K562 (cell line): ENCODE results near the gene HOXA7. TPM values are rescaled to one million over a fixed set of nuclear protein-coding genes. Genes with fewer than 3 reads are reported as not detected.

Experiments
- ATAC-seq: fragments of 200-7000 bp; cut with Tn5 transposase; 3 replicates; pipeline ENCODE4 v1.9.1; 2020; ENCODE audit warnings: moderate library complexity
- BruUV-seq: library from RNA; stranded (reverse); fragments of 400-500 nt; replicated peaks from 2 replicates; lab custom pipeline; 2021; lab: Mats Ljungman, UMichigan
- CTCF ChIA-PET: fragments of 300-600 bp; formaldehyde crosslinking; extraction: SDS; loops from one replicate; lab custom pipeline; 2021; ENCODE audit warnings: low intra/inter-chr PET ratio; lab: Yijun Ruan, JAX
- POLR2A ChIA-PET: fragments of 300-600, 350-650 bp; sonication (Branson Sonifier 250); formaldehyde crosslinking; extraction: SDS; loops from one replicate; lab custom pipeline; 2021; ENCODE audit warnings: antibody characterized with exemption, inconsistent platforms; lab: Yijun Ruan, JAX
- DNase-seq, 4 experiments: peaks; one replicate each; pipeline versions ENCODE4 v3.0.0 to v3.0.0-alpha.2; 2011 to 2018; ENCODE audit warnings: low spot score in 3 of 4, mixed read lengths in 3 of 4; ENCODE audit errors: extremely low read depth in 1 of 4
- FAIRE-seq: peaks from 2 replicates; lab custom pipeline; 2011; peaks lifted over from hg19 to GRCh38; lab: Jason Lieb, UNC
- H2AFZ ChIP-seq: 2 replicates; pipeline ENCODE4 v1.6.0; 2011; ENCODE audit warnings: low read depth, low read length, control low read depth, inconsistent platforms
- H3K27ac ChIP-seq: fragments of 200-600 bp; 3 replicates; pipeline ENCODE4 v1.8.0; 2011; ENCODE audit warnings: low read depth, mild to moderate bottlenecking, control low read depth, inconsistent platforms, low read length, moderate library complexity, mixed read lengths; ENCODE audit errors: extremely low read depth
- H3K27me3 ChIP-seq, 2 experiments: fragments of 300-600 bp in 1 of 2; 2 replicates in 1 of 2; 3 replicates in 1 of 2; pipeline versions ENCODE4 v1.6.0 to v1.8.0; 2011; ENCODE audit warnings: inconsistent platforms in 2 of 2, low read length in 2 of 2, mild to moderate bottlenecking in 1 of 2, mixed read lengths in 1 of 2, moderate library complexity in 1 of 2; ENCODE audit not compliant: control insufficient read depth in 2 of 2, insufficient read depth in 2 of 2
- H3K36me3 ChIP-seq: fragments of 300-600 bp; 3 replicates; pipeline ENCODE4 v1.8.0; 2011; ENCODE audit warnings: mild to moderate bottlenecking, low read length, inconsistent platforms; ENCODE audit not compliant: control insufficient read depth, insufficient read depth
- H3K4me1 ChIP-seq, 2 experiments: fragments of 200-600 bp in 1 of 2; replicated peaks in 1 of 2; 2 replicates in 1 of 2; 3 replicates in 1 of 2; pipeline versions ENCODE4 v1.5.1 to v1.8.0; 2011; ENCODE audit warnings: inconsistent platforms in 2 of 2, low read length in 2 of 2, mild to moderate bottlenecking in 1 of 2, mixed read lengths in 1 of 2, moderate library complexity in 1 of 2; ENCODE audit not compliant: control insufficient read depth in 2 of 2, insufficient read depth in 2 of 2
- H3K4me2 ChIP-seq: 2 replicates; pipeline ENCODE4 v1.6.1; 2011; ENCODE audit warnings: low read length, control low read depth, inconsistent platforms, mixed read lengths; ENCODE audit not compliant: insufficient read depth
- H3K4me3 ChIP-seq: fragments of 200-600 bp; sonication (generic), shearing (Covaris generic); 2 replicates; pipeline ENCODE4 v1.5.1; 2016; ENCODE audit warnings: control low read depth, inconsistent platforms
- H3K79me2 ChIP-seq: fragments of 200-600 bp; 3 replicates; pipeline ENCODE4 v1.8.0; 2011; ENCODE audit warnings: low read length, inconsistent platforms; ENCODE audit not compliant: control insufficient read depth, insufficient read depth
- H3K9ac ChIP-seq, 2 experiments: 2 replicates each; pipeline versions ENCODE4 v1.6.0 to v1.6.1; 2011; ENCODE audit warnings: low read depth in 2 of 2, low read length in 2 of 2, control low read depth in 1 of 2, inconsistent platforms in 1 of 2, mild to moderate bottlenecking in 1 of 2, mixed read lengths in 1 of 2; ENCODE audit not compliant: insufficient read depth in 1 of 2
- H3K9me1 ChIP-seq: one replicate; pipeline ENCODE4 v1.6.0; 2011; ENCODE audit warnings: inconsistent platforms, mild to moderate bottlenecking, low read length, moderate library complexity; ENCODE audit not compliant: control insufficient read depth, insufficient read depth
- H3K9me3 ChIP-seq: replicated peaks from 2 replicates; pipeline ENCODE4 v1.5.1; 2011; ENCODE audit warnings: low read depth, low read length, inconsistent platforms; ENCODE audit not compliant: control insufficient read depth, insufficient read depth
- H4K20me1 ChIP-seq: replicated peaks from 2 replicates; pipeline ENCODE4 v1.6.1; 2011; ENCODE audit warnings: low read length, inconsistent platforms, mixed read lengths; ENCODE audit not compliant: control insufficient read depth, insufficient read depth
- EZH2 ChIP-seq: IDR thresholded peaks from 2 replicates; pipeline ENCODE4 v1.6.1; 2012; ENCODE audit warnings: low read depth, mild to moderate bottlenecking, inconsistent platforms, low read length, borderline replicate concordance
- MCM3 ChIP-seq: fragments of 450-650 bp; IDR thresholded peaks from 2 replicates; pipeline ENCODE4 v1.6.1; 2016
- POU5F1 ChIP-seq: fragments of 150-350 bp; IDR thresholded peaks from 2 replicates; pipeline ENCODE4 v1.6.1; 2014; ENCODE audit warnings: borderline replicate concordance, low read length, low read depth, mild to moderate bottlenecking; ENCODE audit not compliant: partially characterized antibody
- WGBS: fragments of 100-300 bp; shearing (Covaris generic); methylation state at CpG from one replicate; pipeline ENCODE4 v1.1.6; 2016; ENCODE audit warnings: low coverage, mixed read lengths; ENCODE audit not compliant: insufficient coverage; ENCODE audit errors: missing lambda C conversion rate; 5-methylcytosine and 5-hydroxymethylcytosine counted together
- in situ Hi-C: fragments of 300-500 bp; cut with MboI; formaldehyde crosslinking; loops from 4 replicates; pipeline ENCODE4 v1.15.0; 2018; ENCODE audit warnings: inconsistent platforms, mixed read lengths
- intact Hi-C: fragments of 100-400 bp; cut with micrococcal nuclease; formaldehyde crosslinking; loops from 2 replicates; pipeline ENCODE4 v1.14.2; 2022
- polyA plus RNA-seq, 8 experiments: library from polyadenylated mRNA; depleted of rRNA in 4 of 8; stranded (reverse) in 5 of 8; unstranded in 3 of 8; fragments of >200 nt; fragmentation: Nextera tagmentation in 2 of 8; fragmentation: Illumina TruSeq in 1 of 8; extraction: Ambion mirVana in 2 of 8; extraction: Trizol in 1 of 8; gene quantifications; 2 replicates each; pipeline versions ENCODE4 v1.2.1 to v1.2.3, GENCODE V29; 2011 to 2014; ENCODE audit warnings: inconsistent platforms in 1 of 8, missing spikeins in 1 of 8
- total RNA-seq, 7 experiments: library from RNA; depleted of rRNA in 6 of 7; stranded (reverse); fragments of >200 nt in 6 of 7; fragmentation: Illumina TruSeq in 2 of 7; extraction: Trizol in 2 of 7; gene quantifications; 2 replicates each; pipeline versions ENCODE4 v1.2.1 to v1.2.3, GENCODE V29; 2011 to 2021; ENCODE audit warnings: low replicate concordance in 1 of 7
- TF ChIP-seq, protein P1 (sequence below), 2 experiments: fragments of 450-650 bp; IDR thresholded peaks; 2 replicates each; pipeline ENCODE4 v1.6.1; 2016; ENCODE audit warnings: mild to moderate bottlenecking in 2 of 2, borderline replicate concordance in 1 of 2, low read depth in 1 of 2, moderate library complexity in 1 of 2

HOXA7 gene
- total and polyA plus RNA-seq, 9 of the 15 experiments (the other 6 are each of a cell fraction or from before 2014, with no cell fraction given) = not detected

DNA sequence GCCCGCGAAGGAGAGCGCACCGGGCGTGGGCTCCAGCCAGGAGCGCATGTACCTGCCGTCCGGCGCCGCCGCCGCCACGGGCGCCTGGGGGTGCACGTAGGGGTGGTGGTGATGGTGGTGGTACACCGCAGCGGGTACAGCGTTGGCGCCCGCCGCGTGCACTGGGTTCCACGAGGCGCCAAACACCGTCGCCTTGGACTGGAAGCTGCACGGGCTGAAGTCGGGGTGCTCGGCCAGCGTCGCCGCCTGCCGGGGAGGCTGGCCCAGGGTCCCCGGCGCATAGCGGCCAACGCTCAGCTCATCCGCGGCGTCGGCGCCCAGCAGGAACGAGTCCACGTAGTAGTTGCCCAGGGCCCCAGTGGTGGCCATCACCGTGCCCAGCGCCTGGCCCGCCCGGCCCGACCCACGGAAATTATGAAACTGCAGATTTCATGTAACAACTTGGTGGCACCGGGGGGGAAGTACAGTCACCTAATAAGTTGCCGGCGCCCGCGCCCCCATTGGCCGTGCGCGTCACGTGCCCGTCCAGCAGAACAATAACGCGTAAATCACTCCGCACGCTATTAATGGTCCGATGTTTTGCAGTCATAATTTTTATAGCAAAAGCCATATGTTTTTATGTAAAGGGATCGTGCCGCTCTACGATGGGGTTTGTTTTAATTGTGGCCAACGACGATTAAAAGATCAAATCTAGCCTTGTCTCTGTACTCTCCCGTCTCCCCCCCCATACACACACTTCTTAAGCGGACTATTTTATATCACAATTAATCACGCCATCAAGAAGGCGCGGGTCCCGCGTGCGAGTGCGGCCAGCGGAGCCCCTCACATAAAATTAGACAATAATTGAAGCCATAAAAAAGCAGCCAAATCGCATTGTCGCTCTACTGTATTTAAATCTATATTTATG, 8.9 kb upstream of the HOXA7 start, which contains the start of gene HOXA9:
Gene HOXA9, minus strand, starts transcription at position 449 of the 907 bp plus-strand sequence. Its CDS starts 80 bp downstream, at position 369.
- WGBS = 66% methylated on average over 64 of the region's 82 CpGs
- H4K20me1 ChIP-seq = no peaks in the 10 kb centered on the region
- no peaks in the 10 kb centered on the region for H3K9me1 ChIP-seq
- peaks cover 37 to 74% of the 10 kb centered on the region in 2 experiments for H3K27me3 ChIP-seq
- peaks cover 0 to 22% of the 10 kb centered on the region in 2 experiments; a peak in 2 of 5 replicates for H3K4me1 ChIP-seq
- CTCF ChIA-PET = interaction anchor here (0.7 kb wide), 1 partner anchor 1272 kb away, joined by 3 read pairs; no protein-coding TSS in a partner anchor
- in situ Hi-C loops = loop anchor here (5.0 to 25.0 kb wide), 4 partner anchors 653 to 1278 kb away; no protein-coding TSS in a partner anchor
- no peaks in the 10 kb centered on the region for H3K9me3 ChIP-seq
- H3K9ac ChIP-seq = no peak within 1 kb of the TSS
- FAIRE-seq (no peak), ATAC-seq (no peak), DNase-seq (no peak)
- no TSS peak for BruUV-seq
- H3K36me3 ChIP-seq = no peaks in the 10 kb centered on the region
- H3K79me2 ChIP-seq = no peaks in the 10 kb centered on the region
- intact Hi-C loops = no loop called here
- no peak for TF ChIP-seq MCM3
- TF ChIP-seq POU5F1 = no peak
- TF ChIP-seq EZH2 = no peak
- TF ChIP-seq, protein P1, sequence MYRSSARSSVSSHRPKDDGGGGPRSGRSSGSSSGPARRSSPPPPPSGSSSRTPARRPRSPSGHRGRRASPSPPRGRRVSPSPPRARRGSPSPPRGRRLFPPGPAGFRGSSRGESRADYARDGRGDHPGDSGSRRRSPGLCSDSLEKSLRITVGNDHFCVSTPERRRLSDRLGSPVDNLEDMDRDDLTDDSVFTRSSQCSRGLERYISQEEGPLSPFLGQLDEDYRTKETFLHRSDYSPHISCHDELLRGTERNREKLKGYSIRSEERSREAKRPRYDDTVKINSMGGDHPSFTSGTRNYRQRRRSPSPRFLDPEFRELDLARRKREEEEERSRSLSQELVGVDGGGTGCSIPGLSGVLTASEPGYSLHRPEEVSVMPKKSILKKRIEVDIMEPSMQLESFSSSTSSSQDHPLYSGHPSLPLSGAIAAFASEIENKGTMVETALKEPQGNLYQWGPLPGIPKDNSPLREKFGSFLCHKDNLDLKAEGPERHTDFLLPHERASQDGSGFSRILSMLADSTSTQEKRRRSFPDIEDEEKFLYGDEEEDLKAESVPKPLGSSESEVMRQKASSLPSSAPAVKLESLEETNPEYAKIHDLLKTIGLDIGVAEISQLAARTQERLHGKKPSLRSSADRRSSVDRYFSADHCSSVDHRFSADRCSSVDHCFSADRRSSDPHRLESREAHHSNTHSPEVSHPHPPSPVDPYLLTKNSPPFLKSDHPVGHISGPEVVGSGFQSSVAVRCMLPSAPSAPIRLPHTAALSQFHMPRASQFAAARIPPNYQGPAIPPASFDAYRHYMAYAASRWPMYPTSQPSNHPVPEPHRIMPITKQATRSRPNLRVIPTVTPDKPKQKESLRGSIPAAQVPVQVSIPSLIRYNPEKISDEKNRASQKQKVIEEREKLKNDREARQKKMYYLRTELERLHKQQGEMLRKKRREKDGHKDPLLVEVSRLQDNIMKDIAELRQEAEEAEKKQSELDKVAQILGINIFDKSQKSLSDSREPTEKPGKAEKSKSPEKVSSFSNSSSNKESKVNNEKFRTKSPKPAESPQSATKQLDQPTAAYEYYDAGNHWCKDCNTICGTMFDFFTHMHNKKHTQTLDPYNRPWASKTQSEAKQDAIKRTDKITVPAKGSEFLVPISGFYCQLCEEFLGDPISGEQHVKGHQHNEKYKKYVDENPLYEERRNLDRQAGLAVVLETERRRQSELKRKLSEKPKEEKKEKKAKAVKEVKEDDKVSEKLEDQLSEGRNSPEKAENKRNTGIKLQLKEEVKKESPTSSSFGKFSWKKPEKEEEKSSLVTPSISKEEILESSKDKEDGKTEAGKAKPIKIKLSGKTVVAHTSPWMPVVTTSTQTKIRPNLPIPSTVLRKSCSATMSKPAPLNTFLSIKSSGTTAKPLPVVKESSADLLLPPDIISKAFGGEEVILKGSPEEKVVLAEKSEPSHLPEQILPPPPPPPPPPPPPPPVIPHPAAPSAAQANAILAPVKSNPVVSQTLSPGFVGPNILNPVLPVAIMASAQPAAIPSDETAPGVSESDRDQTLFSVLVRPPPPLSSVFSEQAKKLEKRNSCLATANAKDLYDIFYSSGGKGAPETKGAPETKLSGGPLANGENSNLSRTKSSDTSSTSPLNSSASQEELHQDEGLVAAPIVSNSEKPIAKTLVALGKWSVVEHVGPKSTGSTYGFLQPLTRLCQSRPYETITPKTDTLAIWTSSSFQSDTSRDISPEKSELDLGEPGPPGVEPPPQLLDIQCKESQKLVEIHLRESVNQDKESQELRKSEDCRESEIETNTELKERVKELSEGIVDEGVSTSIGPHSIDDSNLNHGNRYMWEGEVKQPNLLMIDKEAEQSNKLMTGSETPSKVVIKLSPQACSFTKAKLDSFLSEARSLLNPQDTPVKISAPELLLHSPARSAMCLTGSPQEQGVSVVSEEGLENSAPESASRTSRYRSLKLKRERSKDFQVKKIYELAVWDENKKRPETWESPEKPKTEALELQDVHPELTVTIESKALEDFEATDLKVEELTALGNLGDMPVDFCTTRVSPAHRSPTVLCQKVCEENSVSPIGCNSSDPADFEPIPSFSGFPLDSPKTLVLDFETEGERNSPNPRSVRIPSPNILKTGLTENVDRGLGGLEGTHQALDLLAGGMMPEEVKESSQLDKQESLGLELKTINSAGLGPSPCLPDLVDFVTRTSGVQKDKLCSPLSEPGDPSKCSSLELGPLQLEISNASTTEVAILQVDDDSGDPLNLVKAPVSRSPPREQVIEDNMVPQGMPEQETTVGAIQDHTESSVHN (IDR thresholded peaks at IDR 0.05; ENCODE audit: borderline replicate concordance in 1 of 2, low read depth in 1 of 2) = no peak
- H3K27ac ChIP-seq = no peak within 1 kb of the TSS
- H3K4me3 ChIP-seq = no peak within 1 kb of the TSS
- POLR2A ChIA-PET = no interaction called here
- H3K4me2 ChIP-seq = peak within 1 kb of the TSS; percentile 11; the same call in 1 of the 2 replicates
- no peak within 1 kb of the TSS for H2AFZ ChIP-seq
